Ascending aorta (tissue), 2 donors: ENCODE data around the gene CYS1. TPM values are rescaled to one million over a fixed set of nuclear protein-coding genes. Genes with fewer than 3 reads are reported as not detected.
"Not testable (repeated sequence)": the region's sequence is repeated elsewhere in the genome, so short reads cannot be mapped to it uniquely, and the experiment has no call there.

Experiments
- DNase-seq, 2 donors: peaks; one replicate each; pipeline ENCODE4 v3.0.0-alpha.2; 2019; ENCODE audit warnings: low spot score in 2 of 2
- H3K27ac ChIP-seq, 2 donors: fragments of 200-600 bp; sonication (generic); one replicate each; pipeline ENCODE4 v1.5.1; 2016 to 2017; ENCODE audit warnings: mild to moderate bottlenecking in 1 of 2
- H3K27me3 ChIP-seq: fragments of 200-600 bp; sonication (generic); one replicate; pipeline ENCODE4 v1.5.1; 2017
- H3K36me3 ChIP-seq, 2 donors: fragments of 200-600 bp; sonication (generic); one replicate each; pipeline ENCODE4 v1.5.1; 2016
- H3K4me1 ChIP-seq, 2 donors: fragments of 200-600 bp; sonication (generic); one replicate each; pipeline ENCODE4 v1.5.1; 2016 to 2017; ENCODE audit warnings: mild to moderate bottlenecking in 1 of 2
- H3K4me3 ChIP-seq, 2 donors: fragments of 200-600 bp; sonication (generic); one replicate each; pipeline ENCODE4 v1.5.1; 2016 to 2017; ENCODE audit warnings: mild to moderate bottlenecking in 1 of 2
- H3K9me3 ChIP-seq, 2 donors: fragments of 200-600 bp; sonication (generic); one replicate each; pipeline ENCODE4 v1.5.1; 2016
- CTCF ChIP-seq, 3 experiments: fragments of 200-600 bp in 2 of 3; fragments of 450-650 bp in 1 of 3; sonication (generic) in 2 of 3; IDR thresholded peaks; one replicate each; pipeline ENCODE4 v1.5.1; 2016 to 2019; ENCODE audit warnings: antibody characterized with exemption in 3 of 3, mild to moderate bottlenecking in 1 of 3, moderate library complexity in 1 of 3
- intact Hi-C: fragments of 100-400 bp; cut with DNase I; formaldehyde crosslinking; loops from one replicate; pipeline ENCODE4 v1.15.1; 2023
- total RNA-seq: library from RNA; depleted of rRNA; stranded (reverse); fragments of >200 nt; gene quantifications from one replicate; pipeline ENCODE4 v1.1.0, GENCODE V29; 2016

CYS1 gene
- total RNA-seq, 1 donor from 2014 or later, result 13.8 TPM

- Histone ChIP-seq H3K36me3 (no peaks in the 10 kb centered on the region), H3K27ac (peak overlapping the region; percentile 33 to 59), H3K4me1 (peaks cover 13 to 20% of the 10 kb centered on the region in 2 donors), H3K9me3 (no peaks in the 10 kb centered on the region), H3K4me3 (peak overlapping the region; percentile 67 to 69), H3K27me3 (peaks cover 7% of the 10 kb centered on the region)
- TF ChIP-seq CTCF (IDR thresholded peaks at IDR 0.05), result no peak
- no peak for DNase-seq
- intact Hi-C loops, result loop anchor here (2.0 to 10.0 kb wide), 6 partner anchors 39 to 693 kb away; partner anchors contain the start of genes CYS1, PDIA6 and TAF1B
Measured at GRCh38 chr2:10119601-10120157, 39.5 kb upstream of the CYS1 start.

- Histone ChIP-seq H3K9me3 (no peaks in the 10 kb centered on the region), H3K36me3 (no peaks in the 10 kb centered on the region), H3K27ac (no peak overlapping the region), H3K27me3 (peaks cover 7% of the 10 kb centered on the region), H3K4me1 (peaks cover 13 to 20% of the 10 kb centered on the region in 2 donors), H3K4me3 (no peak overlapping the region)
- no peak for TF ChIP-seq CTCF (IDR thresholded peaks at IDR 0.05)
- intact Hi-C loops, result no loop called here
- no peak for DNase-seq
Measured at GRCh38 chr2:10119027-10119325, 38.8 kb upstream of the CYS1 start.

GRCh38 chr2:10109311-10109710 is 29.1 kb upstream of the CYS1 start:
- no peaks in the 10 kb centered on the region for H3K36me3 ChIP-seq
- no peak for TF ChIP-seq CTCF (IDR thresholded peaks at IDR 0.05)
- H3K27ac ChIP-seq, result no peak overlapping the region
- no peak for DNase-seq
- no peaks in the 10 kb centered on the region for H3K27me3 ChIP-seq
- intact Hi-C loops, result no loop called here
- no peaks in the 10 kb centered on the region for H3K4me1 ChIP-seq
- peaks cover 0 to 5% of the 10 kb centered on the region in 2 donors for H3K9me3 ChIP-seq
- no peak overlapping the region for H3K4me3 ChIP-seq

- H3K4me3 ChIP-seq, H3K27me3 ChIP-seq, intact Hi-C loops, H3K9me3 ChIP-seq, H3K27ac ChIP-seq, H3K36me3 ChIP-seq, DNase-seq, H3K4me1 ChIP-seq: not testable (repeated sequence)
Measured at GRCh38 chr2:10104906-10105305, 24.7 kb upstream of the CYS1 start.

- no peak overlapping the region for H3K4me3 ChIP-seq
- H3K9me3 ChIP-seq, result peaks cover 0 to 5% of the 10 kb centered on the region in 2 donors
- TF ChIP-seq CTCF (IDR thresholded peaks at IDR 0.05), result no peak
- no peak overlapping the region for H3K27ac ChIP-seq
- H3K36me3 ChIP-seq, result no peaks in the 10 kb centered on the region
- H3K4me1 ChIP-seq, result no peaks in the 10 kb centered on the region
- no peaks in the 10 kb centered on the region for H3K27me3 ChIP-seq
- intact Hi-C loops, result no loop called here
- no peak for DNase-seq
Measured at GRCh38 chr2:10103179-10103578, 23.0 kb upstream of the CYS1 start.

- no peaks in the 10 kb centered on the region for H3K9me3 ChIP-seq
- H3K36me3 ChIP-seq, result no peaks in the 10 kb centered on the region
- peaks cover 0 to 5% of the 10 kb centered on the region in 2 donors for H3K4me1 ChIP-seq
- DNase-seq, result no peak
- no peaks in the 10 kb centered on the region for H3K27me3 ChIP-seq
- no peak for TF ChIP-seq CTCF (IDR thresholded peaks at IDR 0.05)
- no peak overlapping the region for H3K4me3 ChIP-seq
- intact Hi-C loops, result no loop called here
- no peak overlapping the region for H3K27ac ChIP-seq
Measured at GRCh38 chr2:10101491-10101890, 21.3 kb upstream of the CYS1 start.
